Tibial nerve (tissue), 3 donors: ENCODE results near the gene KIF26A.

Source experiments
- POLR2A ChIP-seq, 2 donors: fragments of 450-650 bp; IDR thresholded peaks; one replicate each; pipeline ENCODE4 v1.6.1; 2017; ENCODE audit warnings: antibody characterized with exemption in 2 of 2, mild to moderate bottlenecking in 2 of 2, moderate library complexity in 2 of 2
- TF ChIP-seq, protein P1 (sequence below), 5 experiments: fragments of 200-600 bp in 3 of 5; fragments of 450-650 bp in 2 of 5; sonication (generic) in 3 of 5; IDR thresholded peaks; one replicate each; pipeline ENCODE4 v1.5.1; 2016 to 2019; ENCODE audit warnings: antibody characterized with exemption in 5 of 5, mild to moderate bottlenecking in 3 of 5, moderate library complexity in 2 of 5

DNA sequence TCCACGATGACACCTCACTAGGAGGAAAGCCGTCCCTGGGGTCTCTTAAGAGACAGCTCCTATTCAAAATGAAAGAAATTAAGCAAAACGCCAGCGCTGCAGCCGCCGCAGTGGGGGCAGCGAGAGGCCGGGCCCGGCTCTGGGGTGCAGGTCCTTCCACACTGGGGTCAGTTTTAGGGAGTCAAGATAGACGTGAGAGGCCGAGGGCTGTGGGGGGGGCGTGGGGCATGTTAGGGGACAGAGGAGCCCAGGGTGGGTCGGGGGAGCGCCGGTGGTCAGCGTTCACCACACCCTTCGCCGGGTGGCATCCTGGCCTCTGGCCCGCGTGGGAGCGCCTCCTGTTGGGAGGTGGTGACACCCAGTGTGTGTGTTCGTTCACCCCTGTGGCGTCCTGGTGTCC lies 25.7 kb downstream of the KIF26A start:
- TF ChIP-seq, protein P1, sequence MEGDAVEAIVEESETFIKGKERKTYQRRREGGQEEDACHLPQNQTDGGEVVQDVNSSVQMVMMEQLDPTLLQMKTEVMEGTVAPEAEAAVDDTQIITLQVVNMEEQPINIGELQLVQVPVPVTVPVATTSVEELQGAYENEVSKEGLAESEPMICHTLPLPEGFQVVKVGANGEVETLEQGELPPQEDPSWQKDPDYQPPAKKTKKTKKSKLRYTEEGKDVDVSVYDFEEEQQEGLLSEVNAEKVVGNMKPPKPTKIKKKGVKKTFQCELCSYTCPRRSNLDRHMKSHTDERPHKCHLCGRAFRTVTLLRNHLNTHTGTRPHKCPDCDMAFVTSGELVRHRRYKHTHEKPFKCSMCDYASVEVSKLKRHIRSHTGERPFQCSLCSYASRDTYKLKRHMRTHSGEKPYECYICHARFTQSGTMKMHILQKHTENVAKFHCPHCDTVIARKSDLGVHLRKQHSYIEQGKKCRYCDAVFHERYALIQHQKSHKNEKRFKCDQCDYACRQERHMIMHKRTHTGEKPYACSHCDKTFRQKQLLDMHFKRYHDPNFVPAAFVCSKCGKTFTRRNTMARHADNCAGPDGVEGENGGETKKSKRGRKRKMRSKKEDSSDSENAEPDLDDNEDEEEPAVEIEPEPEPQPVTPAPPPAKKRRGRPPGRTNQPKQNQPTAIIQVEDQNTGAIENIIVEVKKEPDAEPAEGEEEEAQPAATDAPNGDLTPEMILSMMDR (IDR thresholded peaks at IDR 0.05) = no peak
- TF ChIP-seq POLR2A (IDR thresholded peaks at IDR 0.05) = no peak
